ENCODE measurements around the gene IL1B. TPM values are rescaled to one million over a fixed set of nuclear protein-coding genes. Genes with fewer than 3 reads are reported as not detected.

IL1B gene
- total RNA-seq, 1 donor from 2014 or later = 2.5 TPM

GRCh38 chr2:112829961-112830681 lies 6.5 kb downstream of the IL1B start:
- no peak for TF ChIP-seq POLR2A (IDR thresholded peaks at IDR 0.05)
- TF ChIP-seq POLR2AphosphoS5 (IDR thresholded peaks at IDR 0.05; ENCODE audit: insufficient read depth in 1 of 2, low read depth in 1 of 2) = no peak
- Histone ChIP-seq H3K4me3 (no peak overlapping the region), H3K4me1 (no peaks in the 10 kb centered on the region), H3K36me3 (no peaks in the 10 kb centered on the region), H3K27me3 (no peaks in the 10 kb centered on the region), H3K9me3 (no peaks in the 10 kb centered on the region), H3K27ac (no peak overlapping the region)
- intact Hi-C loops (cut with DNase I) = no loop called here
- DNase-seq (ENCODE audit: extremely low spot score in 2 of 2) = no peak

- DNase-seq (ENCODE audit: extremely low spot score in 2 of 2) = no peak
- H3K27me3 ChIP-seq = no peaks in the 10 kb centered on the region
- no peak overlapping the region for H3K27ac ChIP-seq
- TF ChIP-seq POLR2AphosphoS5 (IDR thresholded peaks at IDR 0.05; ENCODE audit: insufficient read depth in 1 of 2, low read depth in 1 of 2) (no peak), CTCF (IDR thresholded peaks at IDR 0.05) (no peak), POLR2A (IDR thresholded peaks at IDR 0.05) (no peak)
- no peak overlapping the region for H3K4me3 ChIP-seq
- H3K9me3 ChIP-seq = no peaks in the 10 kb centered on the region
- H3K36me3 ChIP-seq = no peaks in the 10 kb centered on the region
- intact Hi-C loops (cut with DNase I) = no loop called here
- no peaks in the 10 kb centered on the region for H3K4me1 ChIP-seq
Measured at GRCh38 chr2:112829101-112829960, 7.2 kb downstream of the IL1B start.

- DNase-seq (ENCODE audit: extremely low spot score in 2 of 2) = no peak
- H3K27me3 ChIP-seq = no peaks in the 10 kb centered on the region
Measured at GRCh38 chr2:112828251-112828691, 8.3 kb downstream of the IL1B start.

GRCh38 chr2:112827604-112828185 lies 8.9 kb downstream of the IL1B start:
- H3K36me3 ChIP-seq = no peaks in the 10 kb centered on the region
- no peak overlapping the region for H3K4me3 ChIP-seq
- intact Hi-C loops (cut with DNase I) = no loop called here
- DNase-seq (ENCODE audit: extremely low spot score in 2 of 2) = no peak
- H3K27me3 ChIP-seq = no peaks in the 10 kb centered on the region
- no peaks in the 10 kb centered on the region for H3K4me1 ChIP-seq
- TF ChIP-seq POLR2AphosphoS5 (IDR thresholded peaks at IDR 0.05; ENCODE audit: insufficient read depth in 1 of 2, low read depth in 1 of 2) (no peak), CTCF (IDR thresholded peaks at IDR 0.05) (no peak), POLR2A (IDR thresholded peaks at IDR 0.05) (no peak)
- H3K27ac ChIP-seq = no peak overlapping the region
- no peaks in the 10 kb centered on the region for H3K9me3 ChIP-seq

More at GRCh38 chr2:112828251-112828691, 8.3 kb downstream of the IL1B start:
- intact Hi-C loops (cut with DNase I) = no loop called here
- no peak overlapping the region for H3K27ac ChIP-seq
- TF ChIP-seq POLR2A (IDR thresholded peaks at IDR 0.05) (no peak), POLR2AphosphoS5 (IDR thresholded peaks at IDR 0.05; ENCODE audit: insufficient read depth in 1 of 2, low read depth in 1 of 2) (no peak), CTCF (IDR thresholded peaks at IDR 0.05) (no peak)
- H3K36me3 ChIP-seq = no peaks in the 10 kb centered on the region
- no peak overlapping the region for H3K4me3 ChIP-seq
- H3K9me3 ChIP-seq = no peaks in the 10 kb centered on the region
- H3K4me1 ChIP-seq = no peaks in the 10 kb centered on the region

- Histone ChIP-seq H3K9me3 (no peaks in the 10 kb centered on the region), H3K4me3 (no peak overlapping the region), H3K4me1 (no peaks in the 10 kb centered on the region), H3K27ac (no peak overlapping the region), H3K27me3 (no peaks in the 10 kb centered on the region), H3K36me3 (no peaks in the 10 kb centered on the region)
- no peak for TF ChIP-seq CTCF (IDR thresholded peaks at IDR 0.05)
- no peak for TF ChIP-seq POLR2AphosphoS5 (IDR thresholded peaks at IDR 0.05; ENCODE audit: insufficient read depth in 1 of 2, low read depth in 1 of 2)
- no peak for TF ChIP-seq POLR2A (IDR thresholded peaks at IDR 0.05)
- intact Hi-C loops (cut with DNase I) = no loop called here
- no peak for DNase-seq (ENCODE audit: extremely low spot score in 2 of 2)
Measured at GRCh38 chr2:112827009-112827408, 9.6 kb downstream of the IL1B start.
